Upper lobe of left lung (tissue), 6 donors: ENCODE results near the gene OR1F1. TPM values are rescaled to one million over a fixed set of nuclear protein-coding genes. Genes with fewer than 3 reads are reported as not detected.

Source experiments
- ATAC-seq, 2 donors: fragments of 200-7000 bp; cut with Tn5 transposase; one replicate each; pipeline ENCODE4 v1.9.1; 2022; ENCODE audit warnings: mild to moderate bottlenecking in 2 of 2, moderate library complexity in 2 of 2; ENCODE audit not compliant: low FRiP score in 2 of 2
- DNase-seq, 2 donors: peaks; one replicate each; pipeline ENCODE4 v3.0.0-alpha.2; 2019 to 2020
- H3K27ac ChIP-seq, 4 donors: fragments of 200-600 bp; sonication (generic); one replicate each; pipeline ENCODE4 v1.5.1; 2016 to 2019
- H3K27me3 ChIP-seq, 4 donors: fragments of 200-600 bp; sonication (generic); one replicate each; pipeline ENCODE4 v1.5.1; 2017 to 2019
- H3K36me3 ChIP-seq, 4 donors: fragments of 200-600 bp; sonication (generic); one replicate each; pipeline ENCODE4 v1.5.1; 2016 to 2019
- H3K4me1 ChIP-seq, 4 donors: fragments of 200-600 bp; sonication (generic); one replicate each; pipeline ENCODE4 v1.5.1; 2018 to 2019
- H3K4me3 ChIP-seq, 4 donors: fragments of 200-600 bp; sonication (generic); one replicate each; pipeline ENCODE4 v1.5.1; 2017 to 2019; ENCODE audit warnings: mild to moderate bottlenecking in 2 of 4, moderate library complexity in 1 of 4
- H3K9me3 ChIP-seq, 4 donors: fragments of 200-600 bp; sonication (generic); one replicate each; pipeline ENCODE4 v1.5.1; 2018 to 2019
- CTCF ChIP-seq, 6 experiments: fragments of 450-650 bp in 4 of 6; fragments of 200-600 bp in 2 of 6; sonication (generic) in 2 of 6; IDR thresholded peaks; one replicate each; pipeline ENCODE4 v1.5.1; 2016 to 2019; ENCODE audit warnings: antibody characterized with exemption in 6 of 6
- EP300 ChIP-seq, 4 donors: sonication (generic); formaldehyde crosslinking; IDR thresholded peaks; one replicate each; pipeline ENCODE4 v1.5.1; 2017; ENCODE audit warnings: antibody characterized with exemption in 4 of 4, control low read depth in 2 of 4
- POLR2A ChIP-seq, 4 donors: fragments of 450-650 bp; IDR thresholded peaks; one replicate each; pipeline ENCODE4 v1.5.1; 2016 to 2017; ENCODE audit warnings: antibody characterized with exemption in 4 of 4, mild to moderate bottlenecking in 2 of 4
- POLR2AphosphoS5 ChIP-seq, 2 donors: sonication (generic); formaldehyde crosslinking; IDR thresholded peaks; one replicate each; pipeline ENCODE4 v1.5.1; 2017; ENCODE audit warnings: antibody characterized with exemption in 2 of 2
- WGBS, 2 donors: methylation state at CpG; one replicate each; pipeline ENCODE4 v1.1.5; 2017 to 2018; 5-methylcytosine and 5-hydroxymethylcytosine counted together
- total RNA-seq, 6 donors: library from RNA; depleted of rRNA in 4 of 6; stranded (reverse); fragments of >200 nt in 4 of 6; gene quantifications; one replicate each; pipeline versions ENCODE4 v1.1.0 to v1.2.1, GENCODE V29; 2016 to 2021
- donor health status: DM: no; HTN: no; CAD: no; lungs with moderate emphysema.
- donor health status: DM: no; HTN: yes; CAD: no; lungs with severe emphysema.

Gene OR1F1
- total RNA-seq, 6 donors from 2014 or later, result not detected

GRCh38 chr16:3147757-3148104 lies 40.3 kb upstream of the OR1F1 start:
- WGBS, 2 donors, result 89 to 95% methylated on average over 5 of the region's 5 CpGs

GRCh38 chr16:3148256-3149192 lies 39.5 kb upstream of the OR1F1 start:
- ATAC-seq (no peak), DNase-seq (no peak)
- H3K27me3 ChIP-seq, result no peaks in the 10 kb centered on the region
- no peaks in the 10 kb centered on the region for H3K36me3 ChIP-seq
- no peak overlapping the region for H3K27ac ChIP-seq
- H3K9me3 ChIP-seq, result no peaks in the 10 kb centered on the region
- no peak overlapping the region for H3K4me3 ChIP-seq
- H3K4me1 ChIP-seq, result peaks cover 21 to 36% (median 28%) of the 10 kb centered on the region in 4 donors
- TF ChIP-seq CTCF (IDR thresholded peaks at IDR 0.05) (no peak), EP300 (IDR thresholded peaks at IDR 0.05) (no peak), POLR2AphosphoS5 (IDR thresholded peaks at IDR 0.05) (no peak), POLR2A (IDR thresholded peaks at IDR 0.05) (no peak)
- 91 to 94% methylated on average over 6 to 13 of the region's 13 CpGs for WGBS, 2 donors

More at GRCh38 chr16:3147757-3148104, 40.3 kb upstream of the OR1F1 start:
- no peak for TF ChIP-seq POLR2A (IDR thresholded peaks at IDR 0.05)
- no peak for TF ChIP-seq POLR2AphosphoS5 (IDR thresholded peaks at IDR 0.05)
- no peak for TF ChIP-seq CTCF (IDR thresholded peaks at IDR 0.05)
- no peak for TF ChIP-seq EP300 (IDR thresholded peaks at IDR 0.05)
- Histone ChIP-seq H3K4me3 (no peak overlapping the region), H3K27ac (no peak overlapping the region), H3K4me1 (peaks cover 21 to 34% (median 27%) of the 10 kb centered on the region in 4 donors), H3K27me3 (no peaks in the 10 kb centered on the region), H3K9me3 (no peaks in the 10 kb centered on the region), H3K36me3 (peaks cover 0 to 3% (median 1%) of the 10 kb centered on the region in 4 donors)
- DNase-seq (no peak), ATAC-seq (no peak)

- no peaks in the 10 kb centered on the region for H3K36me3 ChIP-seq
- no peaks in the 10 kb centered on the region for H3K9me3 ChIP-seq
- H3K27me3 ChIP-seq, result no peaks in the 10 kb centered on the region
- ATAC-seq, result no peak
- H3K27ac ChIP-seq, result peak overlapping the region; percentile 77 to 86 (median 84)
- 90 to 95% methylated on average over 5 to 6 of the region's 6 CpGs for WGBS, 2 donors
- no peak for TF ChIP-seq POLR2AphosphoS5 (IDR thresholded peaks at IDR 0.05)
- no peak for TF ChIP-seq CTCF (IDR thresholded peaks at IDR 0.05)
- TF ChIP-seq POLR2A (IDR thresholded peaks at IDR 0.05), result no peak
- no peak for TF ChIP-seq EP300 (IDR thresholded peaks at IDR 0.05)
- no peak for DNase-seq
- peak overlapping the region in 1 of 4 donors; percentile 72 for H3K4me3 ChIP-seq
- H3K4me1 ChIP-seq, result peaks cover 21 to 36% (median 28%) of the 10 kb centered on the region in 4 donors
Observed at GRCh38 chr16:3149193-3149530, 38.8 kb upstream of the OR1F1 start.

GRCh38 chr16:3149630-3150345 lies 38.2 kb upstream of the OR1F1 start:
- peaks cover 21 to 36% (median 28%) of the 10 kb centered on the region in 4 donors for H3K4me1 ChIP-seq
- H3K27me3 ChIP-seq, result no peaks in the 10 kb centered on the region
- H3K27ac ChIP-seq, result peak overlapping the region; percentile 77 to 86 (median 84)
- TF ChIP-seq POLR2A (IDR thresholded peaks at IDR 0.05) (no peak), CTCF (IDR thresholded peaks at IDR 0.05) (peak; percentile 27 to 50 (median 36))
- H3K4me3 ChIP-seq, result peak overlapping the region; percentile 55 to 75 (median 70)
- 0 to 4% methylated on average over 9 to 25 of the region's 41 CpGs for WGBS, 2 donors
- no peaks in the 10 kb centered on the region for H3K36me3 ChIP-seq
- ATAC-seq (peak; percentile 65 to 76), DNase-seq (peak; percentile 75 to 94)
- H3K9me3 ChIP-seq, result no peaks in the 10 kb centered on the region
